Stomach smooth muscle (tissue), 2 donors: ENCODE results near the gene ZNF292.

ENCODE experiments used
- H3K27ac ChIP-seq: one replicate; pipeline ENCODE4 v1.7.0; 2013; ENCODE audit warnings: mild to moderate bottlenecking, low read length, inconsistent platforms
- H3K27me3 ChIP-seq, 2 donors: one replicate each; pipeline ENCODE4 v1.7.0; 2013; ENCODE audit warnings: low read length in 2 of 2; ENCODE audit not compliant: insufficient read depth in 2 of 2, control insufficient read depth in 1 of 2
- H3K36me3 ChIP-seq, 2 donors: one replicate each; pipeline ENCODE4 v1.7.0; 2013; ENCODE audit warnings: low read length in 2 of 2; ENCODE audit not compliant: control insufficient read depth in 2 of 2, insufficient read depth in 2 of 2
- H3K4me1 ChIP-seq: one replicate; pipeline ENCODE4 v1.7.0; 2013; ENCODE audit warnings: low read length; ENCODE audit not compliant: control insufficient read depth, insufficient read depth
- H3K4me3 ChIP-seq, 2 donors: one replicate each; pipeline ENCODE4 v1.7.0; 2013; ENCODE audit warnings: low read length in 2 of 2
- H3K9ac ChIP-seq, 2 donors: one replicate each; pipeline ENCODE4 v1.7.0; 2013; ENCODE audit warnings: low read length in 2 of 2, mild to moderate bottlenecking in 1 of 2
- H3K9me3 ChIP-seq, 2 donors: one replicate each; pipeline ENCODE4 v1.7.0; 2013; ENCODE audit warnings: low read length in 2 of 2; ENCODE audit not compliant: control insufficient read depth in 2 of 2
- donor health status: healthy.
- donor health status: Pancreatic carcinoma.

Gene ZNF292

DNA sequence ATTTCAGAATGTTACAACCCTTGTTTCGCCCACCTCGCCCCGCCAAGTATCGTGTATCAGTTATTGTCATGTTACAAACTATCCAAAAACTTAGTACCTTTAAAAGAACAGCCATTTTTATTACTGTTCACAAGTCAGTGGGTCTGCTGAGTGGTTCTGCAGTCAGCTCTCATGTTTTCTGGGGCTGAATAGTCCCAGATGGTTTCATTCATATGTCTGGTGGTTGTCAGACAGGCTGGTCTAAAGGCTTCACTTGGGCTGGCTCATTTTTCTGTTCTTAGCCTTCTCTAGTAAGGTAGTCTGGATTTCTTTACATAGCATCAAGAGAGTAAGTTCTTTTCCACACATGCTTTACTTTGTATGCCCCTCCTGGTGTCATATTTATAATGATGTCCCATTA is 8.6 kb downstream of the ZNF292 start:
- Histone ChIP-seq H3K36me3 (no peaks in the 10 kb centered on the region), H3K9ac (no peak overlapping the region), H3K27ac (no peak overlapping the region), H3K4me1 (no peaks in the 10 kb centered on the region), H3K27me3 (no peaks in the 10 kb centered on the region), H3K4me3 (no peak overlapping the region), H3K9me3 (no peaks in the 10 kb centered on the region)

DNA sequence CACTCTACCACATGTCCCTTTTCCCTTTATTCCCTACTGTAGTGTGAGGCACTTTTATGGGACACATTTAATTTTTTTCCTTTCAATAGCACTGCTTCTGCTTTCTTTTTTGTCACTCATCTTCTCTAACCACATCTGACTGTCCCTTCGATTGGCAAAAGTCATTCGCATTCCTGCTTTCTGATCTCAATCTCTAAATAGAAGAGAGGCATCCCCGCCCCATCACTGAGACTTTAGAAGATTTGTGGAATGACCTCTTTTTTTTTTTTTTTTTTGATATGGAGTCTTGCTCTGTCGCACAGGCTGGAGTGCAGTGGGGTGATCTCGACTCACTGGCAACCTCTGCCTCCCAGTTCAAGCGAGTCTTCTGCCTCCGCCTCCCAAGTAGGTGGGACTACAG is 9.1 kb downstream of the ZNF292 start:
- Histone ChIP-seq H3K27me3 (no peaks in the 10 kb centered on the region), H3K9me3 (no peaks in the 10 kb centered on the region), H3K9ac (no peak overlapping the region), H3K27ac (no peak overlapping the region), H3K4me1 (no peaks in the 10 kb centered on the region), H3K4me3 (no peak overlapping the region), H3K36me3 (no peaks in the 10 kb centered on the region)

DNA sequence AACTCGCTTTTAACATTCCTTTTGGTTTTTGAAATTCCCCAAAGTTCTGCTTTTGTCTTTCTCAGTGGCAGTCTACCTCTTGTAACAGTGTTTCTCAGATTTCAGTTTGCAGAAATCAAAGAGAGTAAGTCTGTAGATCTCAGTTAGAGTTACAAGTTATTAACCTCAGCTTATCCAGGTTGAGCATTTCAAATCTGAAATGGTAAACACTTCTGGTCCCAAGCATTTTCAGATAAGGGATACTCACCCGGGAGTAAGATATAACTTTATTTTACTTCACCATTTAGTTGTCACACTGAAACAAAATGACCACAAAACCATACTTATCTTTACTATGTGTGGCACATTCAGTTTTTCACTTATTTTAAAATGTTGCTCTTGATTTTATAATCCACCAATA is 9.8 kb downstream of the ZNF292 start:
- no peaks in the 10 kb centered on the region for H3K9me3 ChIP-seq
- no peak overlapping the region for H3K27ac ChIP-seq
- no peaks in the 10 kb centered on the region for H3K27me3 ChIP-seq
- H3K9ac ChIP-seq, result no peak overlapping the region
- H3K36me3 ChIP-seq, result no peaks in the 10 kb centered on the region
- no peak overlapping the region for H3K4me3 ChIP-seq
- H3K4me1 ChIP-seq, result no peaks in the 10 kb centered on the region

DNA sequence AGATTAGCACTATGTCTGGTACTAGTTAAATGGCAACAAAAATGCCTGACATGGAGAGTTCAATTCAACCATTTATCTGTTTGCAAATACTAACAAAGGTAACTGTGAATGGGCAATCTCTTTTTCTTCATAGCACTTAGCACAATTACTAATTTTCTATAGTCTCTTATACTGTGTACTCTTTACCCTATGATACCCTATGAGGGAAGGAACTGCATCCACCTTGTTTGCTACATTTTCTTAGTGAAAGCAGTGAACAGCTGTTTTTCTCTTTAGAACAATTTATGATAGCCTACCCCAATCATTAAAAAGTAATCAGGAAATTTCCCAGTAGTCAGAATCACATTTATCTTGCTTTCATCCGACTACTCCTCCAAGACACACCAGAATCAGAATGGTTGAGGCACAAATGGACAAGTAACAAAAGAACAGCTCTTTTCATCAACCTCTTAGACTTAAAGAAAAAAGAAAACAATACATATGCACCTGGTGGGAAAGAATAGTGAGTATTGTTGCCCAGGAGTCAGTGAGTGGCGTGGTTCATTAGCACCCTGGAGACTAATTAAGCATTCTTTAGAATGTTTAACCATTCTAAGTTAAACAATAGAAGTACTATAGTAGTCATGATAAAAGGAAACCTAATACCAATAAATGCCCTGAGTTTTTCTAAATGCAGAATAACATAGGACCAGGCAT is 16.7 kb downstream of the ZNF292 start:
- H3K36me3 ChIP-seq, result peaks cover 0 to 2% of the 10 kb centered on the region in 2 donors

DNA sequence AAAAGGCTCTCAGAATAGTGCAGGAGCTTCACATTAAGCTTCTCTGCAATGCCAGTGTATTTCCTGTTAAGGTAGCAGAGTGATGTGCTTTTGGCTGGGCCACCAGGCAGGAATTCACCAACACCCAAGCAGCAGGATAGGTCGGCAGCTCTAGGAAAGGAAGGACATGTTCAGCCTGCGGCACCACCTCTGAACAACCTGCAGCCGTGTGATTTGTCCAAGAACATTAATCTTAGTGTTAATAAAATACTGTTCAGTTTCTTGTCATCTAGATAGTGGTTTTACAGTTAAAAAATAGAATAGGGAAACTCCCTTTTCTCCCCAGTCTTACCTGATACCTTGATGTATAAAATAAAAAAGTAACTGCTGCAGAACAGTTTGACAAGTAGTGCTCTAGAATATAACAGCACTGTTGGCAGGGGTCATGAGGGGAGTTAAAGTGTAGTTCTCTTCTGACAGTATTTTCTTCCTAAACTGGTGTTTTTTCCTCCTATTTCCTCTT is 18.8 kb downstream of the ZNF292 start:
- Histone ChIP-seq H3K27ac (no peak overlapping the region), H3K9ac (no peak overlapping the region)

More for the DNA sequence above, 16.7 kb downstream of the ZNF292 start:
- Histone ChIP-seq H3K4me1 (peaks cover 5% of the 10 kb centered on the region), H3K9me3 (no peaks in the 10 kb centered on the region), H3K27ac (no peak overlapping the region), H3K4me3 (no peak overlapping the region), H3K27me3 (no peaks in the 10 kb centered on the region), H3K9ac (no peak overlapping the region)

DNA sequence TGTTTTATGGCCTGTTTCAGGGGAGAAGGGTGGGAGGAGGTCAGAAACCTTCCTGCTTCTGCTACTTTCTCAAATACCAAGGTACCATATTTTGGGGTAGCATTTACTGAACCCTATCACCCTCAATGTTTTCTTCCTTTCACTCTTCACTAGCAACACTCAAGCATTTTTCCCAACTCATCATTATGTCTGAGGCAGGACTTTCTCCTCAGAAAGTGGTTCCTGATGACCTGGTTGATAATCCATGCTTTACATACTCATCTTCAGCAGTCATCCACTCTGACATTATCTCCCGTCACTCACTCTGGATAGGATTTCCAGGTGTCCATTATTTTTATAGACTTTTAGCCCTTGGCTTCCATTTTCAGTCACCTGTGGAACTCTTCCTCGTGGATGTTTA is 21.1 kb downstream of the ZNF292 start:
- no peak overlapping the region for H3K9ac ChIP-seq
- H3K9me3 ChIP-seq, result no peaks in the 10 kb centered on the region
- H3K36me3 ChIP-seq, result peaks cover 2 to 3% of the 10 kb centered on the region in 2 donors
- H3K27ac ChIP-seq, result no peak overlapping the region
- H3K4me3 ChIP-seq, result no peak overlapping the region
- peaks cover 5% of the 10 kb centered on the region for H3K4me1 ChIP-seq
- no peaks in the 10 kb centered on the region for H3K27me3 ChIP-seq

More for the DNA sequence above, 18.8 kb downstream of the ZNF292 start:
- peaks cover 5% of the 10 kb centered on the region for H3K4me1 ChIP-seq
- H3K4me3 ChIP-seq, result no peak overlapping the region
- H3K9me3 ChIP-seq, result no peaks in the 10 kb centered on the region
- H3K27me3 ChIP-seq, result no peaks in the 10 kb centered on the region
- peaks cover 0 to 2% of the 10 kb centered on the region in 2 donors for H3K36me3 ChIP-seq

DNA sequence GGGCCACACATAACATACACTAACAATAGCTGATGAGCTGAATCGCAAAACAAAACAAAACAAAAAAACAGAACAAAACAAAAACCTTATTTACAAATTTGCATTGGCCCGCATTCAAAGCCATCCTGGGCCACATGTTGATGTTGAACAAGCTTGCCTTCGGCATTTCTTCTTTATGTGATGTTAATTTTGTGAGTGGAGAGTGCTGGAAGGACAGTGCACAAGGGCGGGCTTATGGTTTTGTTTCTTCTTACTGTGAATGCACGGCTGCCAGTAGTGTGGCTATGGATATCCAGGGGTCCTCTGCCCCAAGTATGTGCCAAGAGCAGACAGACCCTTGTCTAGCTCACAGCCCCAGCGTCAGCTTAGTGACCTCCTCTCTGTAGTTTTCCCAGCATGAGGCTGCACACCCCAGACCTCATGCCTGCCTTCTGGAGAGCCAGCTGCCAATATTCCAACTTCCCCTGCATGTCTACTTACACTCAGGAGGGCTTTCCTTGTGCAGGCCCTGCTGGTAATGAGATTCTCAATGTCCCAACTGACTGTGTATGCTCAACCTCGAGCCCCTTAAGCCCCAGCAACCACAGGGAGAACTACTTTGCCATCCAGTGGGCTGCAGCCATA is 24.9 kb downstream of the ZNF292 start:
- no peaks in the 10 kb centered on the region for H3K9me3 ChIP-seq

DNA sequence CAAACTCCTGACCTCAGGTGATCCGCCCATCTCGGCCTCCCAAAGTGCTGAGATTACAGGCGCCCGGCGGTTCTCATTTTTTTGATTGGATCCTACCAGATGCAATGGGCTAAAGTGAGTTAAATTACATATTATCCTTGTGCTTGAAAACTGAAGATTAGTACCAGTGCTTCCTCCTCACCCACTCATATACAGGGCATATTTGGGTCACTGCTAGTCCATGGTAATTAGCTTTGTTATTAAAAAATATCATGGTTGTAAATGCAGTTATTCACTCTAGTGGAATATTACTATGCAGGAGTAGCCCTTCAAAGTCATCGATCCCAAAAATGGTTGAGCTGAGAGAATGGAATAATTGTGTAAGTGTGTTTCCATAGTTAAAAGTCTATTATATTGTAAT is 26.5 kb downstream of the ZNF292 start:
- no peaks in the 10 kb centered on the region for H3K9me3 ChIP-seq
- H3K27ac ChIP-seq, result no peak overlapping the region
- no peak overlapping the region for H3K9ac ChIP-seq
- no peaks in the 10 kb centered on the region for H3K4me1 ChIP-seq
- no peaks in the 10 kb centered on the region for H3K27me3 ChIP-seq
- no peak overlapping the region for H3K4me3 ChIP-seq
- peaks cover 0 to 3% of the 10 kb centered on the region in 2 donors for H3K36me3 ChIP-seq

More for the DNA sequence above, 24.9 kb downstream of the ZNF292 start:
- H3K9ac ChIP-seq, result no peak overlapping the region
- no peak overlapping the region for H3K4me3 ChIP-seq
- no peak overlapping the region for H3K27ac ChIP-seq
- no peaks in the 10 kb centered on the region for H3K27me3 ChIP-seq
- peaks cover 2 to 3% of the 10 kb centered on the region in 2 donors for H3K36me3 ChIP-seq
- no peaks in the 10 kb centered on the region for H3K4me1 ChIP-seq

DNA sequence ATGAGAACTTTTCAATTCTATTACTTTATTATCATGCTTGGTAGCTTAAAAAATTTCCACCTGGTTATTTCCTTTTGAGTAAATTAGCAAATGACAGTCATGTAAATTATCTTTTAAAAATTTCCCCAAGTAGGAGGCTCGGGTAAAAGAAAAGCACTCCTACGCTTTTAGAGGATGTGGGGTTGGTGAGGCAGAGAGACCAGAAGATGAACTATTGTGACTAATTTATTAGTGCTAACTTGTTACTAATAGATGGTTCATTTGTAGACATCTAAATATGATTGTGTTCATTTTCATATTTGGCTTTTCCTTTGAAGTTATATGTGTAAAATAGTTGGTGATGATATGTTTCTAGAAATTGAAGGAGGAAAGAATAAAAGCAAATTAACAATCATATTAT is 27.0 kb downstream of the ZNF292 start:
- H3K9ac ChIP-seq, result no peak overlapping the region
- H3K4me1 ChIP-seq, result no peaks in the 10 kb centered on the region
- H3K27me3 ChIP-seq, result no peaks in the 10 kb centered on the region
- H3K27ac ChIP-seq, result no peak overlapping the region
- peaks cover 0 to 3% of the 10 kb centered on the region in 2 donors for H3K36me3 ChIP-seq
- H3K9me3 ChIP-seq, result no peaks in the 10 kb centered on the region
- no peak overlapping the region for H3K4me3 ChIP-seq

DNA sequence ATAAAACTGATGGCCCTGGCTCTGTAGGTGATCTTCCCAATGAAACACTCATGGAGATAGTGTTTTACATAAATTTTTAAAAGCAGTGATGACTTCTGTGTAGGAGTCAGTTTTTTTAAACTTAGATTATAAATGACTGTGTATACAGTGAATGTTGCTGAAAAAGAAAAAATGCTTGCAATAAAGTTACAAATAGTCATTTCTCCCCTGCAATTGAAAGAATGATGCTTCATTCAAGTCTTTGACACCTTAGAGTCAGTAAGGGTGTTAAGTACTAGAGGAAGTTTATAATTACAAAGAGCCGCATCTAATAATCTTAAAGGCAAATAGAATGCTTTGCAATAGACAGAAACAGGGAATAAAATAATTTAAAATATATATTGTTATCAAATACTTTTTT is 27.6 kb downstream of the ZNF292 start:
- no peaks in the 10 kb centered on the region for H3K9me3 ChIP-seq
- H3K9ac ChIP-seq, result no peak overlapping the region
- H3K4me3 ChIP-seq, result no peak overlapping the region
- H3K27me3 ChIP-seq, result no peaks in the 10 kb centered on the region
- no peaks in the 10 kb centered on the region for H3K4me1 ChIP-seq
- H3K27ac ChIP-seq, result no peak overlapping the region
- H3K36me3 ChIP-seq, result peaks cover 0 to 3% of the 10 kb centered on the region in 2 donors

DNA sequence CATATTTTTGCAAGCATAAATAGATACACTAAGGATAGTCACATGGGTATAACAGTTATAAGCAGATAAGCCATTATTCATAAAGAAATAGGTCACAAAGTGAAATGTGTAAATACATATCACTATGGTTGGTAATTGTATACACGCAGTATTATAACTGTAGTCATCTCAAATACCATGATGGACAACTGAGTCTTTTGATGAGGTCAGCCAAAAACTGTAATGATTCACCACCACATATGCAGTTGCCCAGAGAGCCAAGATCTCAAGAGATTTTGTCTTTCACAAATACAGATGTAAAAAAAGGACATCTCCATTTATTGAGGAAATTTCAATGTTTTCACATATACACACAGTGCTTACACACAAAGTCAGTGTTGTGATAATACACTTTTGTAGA is 28.3 kb downstream of the ZNF292 start:
- Histone ChIP-seq H3K9me3 (no peaks in the 10 kb centered on the region), H3K27me3 (no peaks in the 10 kb centered on the region), H3K4me3 (no peak overlapping the region), H3K27ac (no peak overlapping the region), H3K9ac (no peak overlapping the region), H3K4me1 (no peaks in the 10 kb centered on the region), H3K36me3 (peaks cover 0 to 3% of the 10 kb centered on the region in 2 donors)
